Fibroblast of lung (primary cell): Measurements from ENCODE around the gene TSSC4.

Source experiments
- EZH2 ChIP-seq: IDR thresholded peaks from 2 replicates; pipeline ENCODE4 v1.5.1; 2012; ENCODE audit warnings: low read length, control low read depth, mild to moderate bottlenecking; ENCODE audit errors: missing control alignments
- TF ChIP-seq, protein P1 (sequence below), 2 donors: IDR thresholded peaks in 1 of 2; conservative IDR thresholded peaks in 1 of 2; 1 replicate in 1 of 2; 2 replicates in 1 of 2; pipeline ENCODE4 v1.5.1; 2011 to 2012; ENCODE audit warnings: low read length in 2 of 2, control low read depth in 1 of 2, inconsistent platforms in 1 of 2, low read depth in 1 of 2, mild to moderate bottlenecking in 1 of 2

DNA sequence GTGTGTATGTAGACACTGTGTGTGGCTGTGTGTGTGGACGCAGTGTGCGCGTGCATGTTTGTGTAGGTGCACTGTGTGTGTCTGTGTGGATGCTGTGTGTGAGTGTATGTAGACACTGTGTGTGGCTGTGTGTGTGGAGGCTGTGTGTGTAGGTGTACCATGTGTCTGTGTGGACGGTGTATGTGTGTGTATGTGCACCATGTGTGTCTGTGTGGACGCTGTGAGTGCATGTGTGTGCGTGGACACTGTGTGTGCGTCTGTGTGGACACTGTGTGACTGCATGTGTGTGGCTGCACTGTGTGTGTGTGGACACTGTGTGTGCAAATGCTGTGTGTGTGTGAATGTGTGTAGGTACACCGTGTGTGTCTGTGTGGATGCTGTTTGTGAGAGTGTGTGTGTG lies 33.5 kb downstream of the TSSC4 start:
- TF ChIP-seq, protein P1, sequence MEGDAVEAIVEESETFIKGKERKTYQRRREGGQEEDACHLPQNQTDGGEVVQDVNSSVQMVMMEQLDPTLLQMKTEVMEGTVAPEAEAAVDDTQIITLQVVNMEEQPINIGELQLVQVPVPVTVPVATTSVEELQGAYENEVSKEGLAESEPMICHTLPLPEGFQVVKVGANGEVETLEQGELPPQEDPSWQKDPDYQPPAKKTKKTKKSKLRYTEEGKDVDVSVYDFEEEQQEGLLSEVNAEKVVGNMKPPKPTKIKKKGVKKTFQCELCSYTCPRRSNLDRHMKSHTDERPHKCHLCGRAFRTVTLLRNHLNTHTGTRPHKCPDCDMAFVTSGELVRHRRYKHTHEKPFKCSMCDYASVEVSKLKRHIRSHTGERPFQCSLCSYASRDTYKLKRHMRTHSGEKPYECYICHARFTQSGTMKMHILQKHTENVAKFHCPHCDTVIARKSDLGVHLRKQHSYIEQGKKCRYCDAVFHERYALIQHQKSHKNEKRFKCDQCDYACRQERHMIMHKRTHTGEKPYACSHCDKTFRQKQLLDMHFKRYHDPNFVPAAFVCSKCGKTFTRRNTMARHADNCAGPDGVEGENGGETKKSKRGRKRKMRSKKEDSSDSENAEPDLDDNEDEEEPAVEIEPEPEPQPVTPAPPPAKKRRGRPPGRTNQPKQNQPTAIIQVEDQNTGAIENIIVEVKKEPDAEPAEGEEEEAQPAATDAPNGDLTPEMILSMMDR (conservative IDR thresholded peaks at IDR 0.05 in 1 of 2, IDR thresholded peaks at IDR 0.05 in 1 of 2; ENCODE audit: low read depth in 1 of 2, low read length in 2 of 2), result no peak
- TF ChIP-seq EZH2, result no peak
